CD14-positive monocyte (primary cell): ENCODE measurements around the gene ITGA4. TPM values are rescaled to one million over a fixed set of nuclear protein-coding genes. Genes with fewer than 3 reads are reported as not detected.
A peak's percentile ranks its signal among the peaks of the same experiment; 100 is the strongest.

ENCODE experiments used
- DNase-seq, 3 donors: peaks; one replicate each; pipeline ENCODE4 v3.0.0-alpha.2; 2011 to 2022
- H2AFZ ChIP-seq: 2 replicates; pipeline ENCODE4 v1.6.0; 2012; ENCODE audit warnings: mild to moderate bottlenecking, low read depth, low read length, inconsistent platforms; ENCODE audit not compliant: insufficient read depth, poor library complexity, severe bottlenecking
- H3K27ac ChIP-seq, 2 donors: 1 replicate in 1 of 2; 2 replicates in 1 of 2; pipeline ENCODE4 v1.5.1; 2012 to 2013; ENCODE audit warnings: low read length in 2 of 2, control low read depth in 1 of 2, inconsistent platforms in 1 of 2, low read depth in 1 of 2, mild to moderate bottlenecking in 1 of 2
- H3K27me3 ChIP-seq, 2 donors: one replicate each; pipeline versions ENCODE4 v1.6.0 to v1.6.1; 2011 to 2013; ENCODE audit warnings: low read length in 2 of 2; ENCODE audit not compliant: control insufficient read depth in 2 of 2, insufficient read depth in 2 of 2
- H3K36me3 ChIP-seq, 2 donors: replicated peaks in 1 of 2; 1 replicate in 1 of 2; 2 replicates in 1 of 2; pipeline versions ENCODE4 v1.5.1 to v1.6.1; 2012 to 2013; ENCODE audit warnings: low read length in 2 of 2, control low read depth in 1 of 2, inconsistent platforms in 1 of 2, mild to moderate bottlenecking in 1 of 2; ENCODE audit not compliant: insufficient read depth in 2 of 2, control insufficient read depth in 1 of 2
- H3K4me1 ChIP-seq, 2 donors: 1 replicate in 1 of 2; 2 replicates in 1 of 2; pipeline versions ENCODE4 v1.5.1 to v1.6.1; 2012 to 2013; ENCODE audit warnings: low read length in 2 of 2, control low read depth in 1 of 2, inconsistent platforms in 1 of 2, mild to moderate bottlenecking in 1 of 2, moderate library complexity in 1 of 2; ENCODE audit not compliant: insufficient read depth in 2 of 2, control insufficient read depth in 1 of 2
- H3K4me2 ChIP-seq: replicated peaks from 2 replicates; pipeline ENCODE3; 2012; ENCODE audit warnings: low read length, moderate library complexity, mild to moderate bottlenecking; ENCODE audit not compliant: poor library complexity, severe bottlenecking; ENCODE audit errors: extremely low read depth
- H3K4me3 ChIP-seq, 3 experiments: fragments of 200-600 bp in 1 of 3; sonication (generic) in 1 of 3; replicated peaks in 1 of 3; 1 replicate in 2 of 3; 2 replicates in 1 of 3; pipeline ENCODE4 v1.5.1; 2011 to 2013; ENCODE audit warnings: low read length in 3 of 3, mild to moderate bottlenecking in 3 of 3, control low read depth in 2 of 3, low read depth in 2 of 3, inconsistent platforms in 1 of 3, moderate library complexity in 1 of 3
- H3K79me2 ChIP-seq: 2 replicates; pipeline ENCODE4 v1.6.0; 2012; ENCODE audit warnings: mild to moderate bottlenecking, control low read depth, inconsistent platforms, low read length, moderate library complexity; ENCODE audit not compliant: insufficient read depth
- H3K9ac ChIP-seq: 2 replicates; pipeline ENCODE4 v1.6.0; 2017; ENCODE audit warnings: low read length, mild to moderate bottlenecking; ENCODE audit not compliant: insufficient read depth, poor library complexity, severe bottlenecking
- H3K9me3 ChIP-seq, 2 donors: replicated peaks in 1 of 2; 1 replicate in 1 of 2; 2 replicates in 1 of 2; pipeline versions ENCODE4 v1.5.1 to v1.6.1; 2012 to 2013; ENCODE audit warnings: low read length in 2 of 2, control low read depth in 1 of 2; ENCODE audit not compliant: control insufficient read depth in 1 of 2, insufficient read depth in 1 of 2
- H4K20me1 ChIP-seq: 2 replicates; pipeline ENCODE4 v1.6.0; 2012; ENCODE audit warnings: mild to moderate bottlenecking, low read length, control low read depth, moderate library complexity; ENCODE audit not compliant: insufficient read depth
- H3K27ac Mint-ChIP-seq, 7 donors: one replicate each; pipeline ENCODE4 v1.8.0; 2020; ENCODE audit warnings: mild to moderate bottlenecking in 7 of 7, mixed read lengths in 7 of 7, moderate library complexity in 6 of 7, inconsistent platforms in 2 of 7
- H3K27me3 Mint-ChIP-seq, 3 donors: one replicate each; pipeline ENCODE4 v1.8.0; 2021 to 2022; ENCODE audit warnings: low read depth in 3 of 3, mild to moderate bottlenecking in 3 of 3, mixed read lengths in 3 of 3, moderate library complexity in 3 of 3, inconsistent platforms in 1 of 3
- H3K36me3 Mint-ChIP-seq, 2 donors: one replicate each; pipeline ENCODE4 v1.8.0; 2020; ENCODE audit warnings: mixed read lengths in 2 of 2, inconsistent platforms in 1 of 2, mild to moderate bottlenecking in 1 of 2
- H3K4me1 Mint-ChIP-seq: one replicate; pipeline ENCODE4 v1.8.0; 2020; ENCODE audit warnings: mild to moderate bottlenecking, mixed read lengths
- H3K4me3 Mint-ChIP-seq, 2 donors: one replicate each; pipeline ENCODE4 v1.8.0; 2020; ENCODE audit warnings: mild to moderate bottlenecking in 2 of 2, mixed read lengths in 2 of 2, moderate library complexity in 1 of 2
- H3K9me3 Mint-ChIP-seq, 7 donors: one replicate each; pipeline ENCODE4 v1.8.0; 2020 to 2022; ENCODE audit warnings: mixed read lengths in 7 of 7, mild to moderate bottlenecking in 6 of 7, moderate library complexity in 6 of 7, inconsistent platforms in 2 of 7
- CTCF ChIP-seq: fragments of 200-600 bp; IDR thresholded peaks from one replicate; pipeline ENCODE4 v1.8.0; 2022; ENCODE audit warnings: antibody characterized with exemption, mild to moderate bottlenecking
- WGBS: methylation state at CpG from one replicate; pipeline ENCODE4 v1.1.5; 2013; ENCODE audit warnings: missing lambda C conversion rate; ENCODE audit not compliant: insufficient coverage; 5-methylcytosine and 5-hydroxymethylcytosine counted together
- intact Hi-C, 2 donors: fragments of 100-400 bp; cut with micrococcal nuclease; formaldehyde crosslinking; loops; one replicate each; pipeline versions ENCODE4 v1.15.0 to v1.15.1; 2023
- polyA plus RNA-seq, 3 donors: library from polyadenylated mRNA; depleted of rRNA in 1 of 3; unstranded in 2 of 3; stranded (reverse) in 1 of 3; fragments of 300-500 nt in 2 of 3; fragments of >200 nt in 1 of 3; fragmentation: Illumina TruSeq in 2 of 3; gene quantifications; 1 replicate in 2 of 3; 2 replicates in 1 of 3; pipeline ENCODE4 v1.2.3, GENCODE V29; 2012 to 2021

The ITGA4 gene
- polyA plus RNA-seq, 3 donors = 66.1 to 97.3 (median 84.1) TPM

- Histone ChIP-seq H4K20me1 (peaks cover 10% of the 10 kb centered on the region), H3K36me3 (no peaks in the 10 kb centered on the region), H3K9ac (no peak overlapping the region), H3K4me2 (no peak overlapping the region), H3K9me3 (no peaks in the 10 kb centered on the region), H2AFZ (peak overlapping the region; percentile 1), H3K79me2 (peaks cover 37% of the 10 kb centered on the region), H3K27me3 (no peaks in the 10 kb centered on the region), H3K4me3 (no peak overlapping the region), H3K27ac (no peak overlapping the region), H3K4me1 (peaks cover 19 to 36% of the 10 kb centered on the region in 2 donors)
- no peaks in the 10 kb centered on the region for H3K27me3 Mint-ChIP-seq
- peaks cover 34% of the 10 kb centered on the region for H3K4me1 Mint-ChIP-seq
- TF ChIP-seq CTCF = no peak
- H3K4me3 Mint-ChIP-seq = no peak overlapping the region
- H3K9me3 Mint-ChIP-seq = peaks cover 0 to 6% (median 3%) of the 10 kb centered on the region in 7 donors
- DNase-seq = no peak
- no CpG with 5 or more reads among the region's 6 CpGs for WGBS
- H3K36me3 Mint-ChIP-seq = no peaks in the 10 kb centered on the region
- intact Hi-C loops = loop anchor here (5.0 to 10.0 kb wide), 5 partner anchors 38 to 378 kb away; no protein-coding TSS in a partner anchor
- peak overlapping the region in 1 of 7 donors; percentile 11 for H3K27ac Mint-ChIP-seq
Observed at GRCh38 chr2:181454686-181455450, 2.3 kb upstream of the ITGA4 start.

GRCh38 chr2:181456660-181457120, 496 bp upstream of the ITGA4 start:
- WGBS = 1% methylated on average over 8 of the region's 17 CpGs
- Mint-ChIP-seq H3K27ac (peak overlapping the region; percentile 87 to 96 (median 89)), H3K4me1 (peaks cover 52% of the 10 kb centered on the region), H3K27me3 (no peaks in the 10 kb centered on the region), H3K4me3 (peak overlapping the region; percentile 96 to 99), H3K9me3 (peaks cover 0 to 6% (median 3%) of the 10 kb centered on the region in 7 donors), H3K36me3 (peaks cover 0 to 7% of the 10 kb centered on the region in 2 donors)
- Histone ChIP-seq H4K20me1 (peaks cover 28% of the 10 kb centered on the region), H3K27me3 (no peaks in the 10 kb centered on the region), H3K79me2 (peaks cover 55% of the 10 kb centered on the region), H3K4me1 (peaks cover 28 to 54% of the 10 kb centered on the region in 2 donors), H3K27ac (peak overlapping the region; percentile 80 to 91), H3K4me2 (peak overlapping the region; percentile 96), H3K36me3 (peaks cover 0 to 6% of the 10 kb centered on the region in 2 donors), H3K4me3 (peak overlapping the region; percentile 54 to 99 (median 96)), H3K9ac (peak overlapping the region; percentile 80), H2AFZ (peak overlapping the region; percentile 96), H3K9me3 (no peaks in the 10 kb centered on the region)
- TF ChIP-seq CTCF = no peak
- peak; percentile 77 to 81 (median 79) for DNase-seq
- intact Hi-C loops = loop anchor here (5.0 to 10.0 kb wide), 5 partner anchors 39 to 379 kb away; no protein-coding TSS in a partner anchor
